ENCODE results near the gene PHTF2. TPM values are rescaled to one million over a fixed set of nuclear protein-coding genes. Genes with fewer than 3 reads are reported as not detected.

The PHTF2 gene
- total RNA-seq, 2 experiments from 2014 or later, result 25.2 to 25.4 TPM

- Mint-ChIP-seq H3K9me3 (no peaks in the 10 kb centered on the region), H3K27ac (no peak overlapping the region), H3K4me3 (no peak overlapping the region), H3K27me3 (no peaks in the 10 kb centered on the region), H3K36me3 (ENCODE audit: low read depth) (peaks cover 2% of the 10 kb centered on the region), H3K4me1 (ENCODE audit: low read depth) (no peaks in the 10 kb centered on the region)
- ChIA-PET POLR2A (no interaction called here), CTCF (no interaction called here)
- no peak for ATAC-seq
- intact Hi-C loops (cut with micrococcal nuclease), result no loop called here
- DNase-seq, result no peak
- no peak for TF ChIP-seq CTCF (IDR thresholded peaks at IDR 0.05)
These were observed 145.9 kb downstream of the PHTF2 start for GRCh38 chr7:77944183-77945182.

GRCh38 chr7:77950548-77950947 is 152.0 kb downstream of the PHTF2 start:
- ChIA-PET POLR2A (no interaction called here), CTCF (no interaction called here)
- Mint-ChIP-seq H3K27ac (no peak overlapping the region), H3K4me3 (no peak overlapping the region), H3K36me3 (ENCODE audit: low read depth) (no peaks in the 10 kb centered on the region), H3K27me3 (no peaks in the 10 kb centered on the region), H3K4me1 (ENCODE audit: low read depth) (peaks cover 2% of the 10 kb centered on the region), H3K9me3 (no peaks in the 10 kb centered on the region)
- DNase-seq (no peak), ATAC-seq (no peak)
- TF ChIP-seq CTCF (IDR thresholded peaks at IDR 0.05), result no peak
- intact Hi-C loops (cut with micrococcal nuclease), result no loop called here

GRCh38 chr7:77954773-77955555 is 156.4 kb downstream of the PHTF2 start:
- no peaks in the 10 kb centered on the region for H3K36me3 Mint-ChIP-seq (ENCODE audit: low read depth)
- no peaks in the 10 kb centered on the region for H3K9me3 Mint-ChIP-seq
- ChIA-PET CTCF (interaction anchor here (1.4 kb wide), 1 partner anchor 303 kb away, joined by 4 read pairs; no protein-coding TSS in a partner anchor), POLR2A (no interaction called here)
- DNase-seq (no peak), ATAC-seq (no peak)
- TF ChIP-seq CTCF (IDR thresholded peaks at IDR 0.05), result no peak
- peaks cover 2% of the 10 kb centered on the region for H3K4me1 Mint-ChIP-seq (ENCODE audit: low read depth)
- no peak overlapping the region for H3K4me3 Mint-ChIP-seq
- H3K27me3 Mint-ChIP-seq, result no peaks in the 10 kb centered on the region
- no peak overlapping the region for H3K27ac Mint-ChIP-seq
- intact Hi-C loops (cut with micrococcal nuclease), result no loop called here

- H3K9me3 Mint-ChIP-seq, result no peaks in the 10 kb centered on the region
- no peak for TF ChIP-seq CTCF (IDR thresholded peaks at IDR 0.05)
- POLR2A ChIA-PET, result interaction anchor here (1.1 kb wide), 1 partner anchor 12 kb away, joined by 3 read pairs; no protein-coding TSS in a partner anchor
- H3K4me3 Mint-ChIP-seq, result no peak overlapping the region
- no peak overlapping the region for H3K27ac Mint-ChIP-seq
- DNase-seq (no peak), ATAC-seq (no peak)
- H3K36me3 Mint-ChIP-seq (ENCODE audit: low read depth), result no peaks in the 10 kb centered on the region
- CTCF ChIA-PET, result no interaction called here
- no peaks in the 10 kb centered on the region for H3K4me1 Mint-ChIP-seq (ENCODE audit: low read depth)
- intact Hi-C loops (cut with micrococcal nuclease), result no loop called here
- no peaks in the 10 kb centered on the region for H3K27me3 Mint-ChIP-seq
These were observed 159.9 kb downstream of the PHTF2 start for GRCh38 chr7:77958436-77958835.
